Body of pancreas (tissue), 4 donors: ENCODE results near the gene SHANK1.

Experiments
- CTCF ChIP-seq, 7 experiments: fragments of 450-650 bp in 4 of 7; fragments of 200-600 bp in 3 of 7; sonication (generic) in 3 of 7; IDR thresholded peaks; one replicate each; pipeline ENCODE4 v1.5.1; 2016 to 2019; ENCODE audit warnings: antibody characterized with exemption in 7 of 7
- POLR2A ChIP-seq, 3 donors: fragments of 450-650 bp; IDR thresholded peaks; one replicate each; pipeline ENCODE4 v1.6.1; 2016; ENCODE audit warnings: antibody characterized with exemption in 3 of 3, mild to moderate bottlenecking in 2 of 3

GRCh38 chr19:50702871-50703829, 16.5 kb downstream of the SHANK1 start:
- no peak for TF ChIP-seq CTCF (IDR thresholded peaks at IDR 0.05)
- no peak for TF ChIP-seq POLR2A (IDR thresholded peaks at IDR 0.05)
